HL-60 (cell line): ENCODE measurements around the gene PER1.
A peak's percentile ranks its signal among the peaks of the same experiment; 100 is the strongest.

Source experiments
- DNase-seq, 2 experiments: peaks; one replicate each; pipeline ENCODE4 v3.0.0-alpha.2; 2010 to 2020; ENCODE audit warnings: low read depth in 1 of 2, low spot score in 1 of 2
- H3K27ac ChIP-seq: fragments of 250-450 bp; sonication (Bioruptor Pico); replicated peaks from 2 replicates; pipeline ENCODE4 v1.5.1; 2020; ENCODE audit warnings: mild to moderate bottlenecking, moderate library complexity
- H3K27me3 ChIP-seq: fragments of 250-450 bp; sonication (Bioruptor Pico); 2 replicates; pipeline ENCODE4 v1.5.1; 2021; ENCODE audit warnings: mild to moderate bottlenecking, moderate library complexity; ENCODE audit not compliant: insufficient read depth, poor library complexity, severe bottlenecking
- H3K4me3 ChIP-seq: replicated peaks from 2 replicates; pipeline ENCODE4 v1.5.1; 2011; ENCODE audit warnings: mild to moderate bottlenecking, control low read depth, low read length; ENCODE audit not compliant: insufficient read depth
- CTCF ChIP-seq: IDR thresholded peaks from one replicate; pipeline ENCODE4 v1.5.1; 2011; ENCODE audit warnings: low read length, control low read depth, inconsistent platforms; ENCODE audit not compliant: insufficient read depth
- GABPA ChIP-seq: IDR thresholded peaks from 2 replicates; pipeline ENCODE4 v1.6.1; 2012; ENCODE audit warnings: low read depth
- POLR2AphosphoS5 ChIP-seq: IDR thresholded peaks from 2 replicates; pipeline ENCODE4 v1.6.1; 2012; ENCODE audit warnings: low read depth
- SPI1 ChIP-seq: IDR thresholded peaks from 2 replicates; pipeline ENCODE4 v1.6.1; 2012; ENCODE audit warnings: low read depth, mild to moderate bottlenecking, borderline replicate concordance
- long read RNA-seq: library from polyadenylated mRNA; unstranded; transcript quantifications from one replicate; pipeline ENCODE4 v2.0.0, GENCODE V29; 2020
- TF ChIP-seq, protein P1 (sequence below): IDR thresholded peaks from 2 replicates; pipeline ENCODE4 v1.6.1; 2012; ENCODE audit warnings: low read depth; ENCODE audit not compliant: insufficient replicate concordance

Gene PER1, protein sequence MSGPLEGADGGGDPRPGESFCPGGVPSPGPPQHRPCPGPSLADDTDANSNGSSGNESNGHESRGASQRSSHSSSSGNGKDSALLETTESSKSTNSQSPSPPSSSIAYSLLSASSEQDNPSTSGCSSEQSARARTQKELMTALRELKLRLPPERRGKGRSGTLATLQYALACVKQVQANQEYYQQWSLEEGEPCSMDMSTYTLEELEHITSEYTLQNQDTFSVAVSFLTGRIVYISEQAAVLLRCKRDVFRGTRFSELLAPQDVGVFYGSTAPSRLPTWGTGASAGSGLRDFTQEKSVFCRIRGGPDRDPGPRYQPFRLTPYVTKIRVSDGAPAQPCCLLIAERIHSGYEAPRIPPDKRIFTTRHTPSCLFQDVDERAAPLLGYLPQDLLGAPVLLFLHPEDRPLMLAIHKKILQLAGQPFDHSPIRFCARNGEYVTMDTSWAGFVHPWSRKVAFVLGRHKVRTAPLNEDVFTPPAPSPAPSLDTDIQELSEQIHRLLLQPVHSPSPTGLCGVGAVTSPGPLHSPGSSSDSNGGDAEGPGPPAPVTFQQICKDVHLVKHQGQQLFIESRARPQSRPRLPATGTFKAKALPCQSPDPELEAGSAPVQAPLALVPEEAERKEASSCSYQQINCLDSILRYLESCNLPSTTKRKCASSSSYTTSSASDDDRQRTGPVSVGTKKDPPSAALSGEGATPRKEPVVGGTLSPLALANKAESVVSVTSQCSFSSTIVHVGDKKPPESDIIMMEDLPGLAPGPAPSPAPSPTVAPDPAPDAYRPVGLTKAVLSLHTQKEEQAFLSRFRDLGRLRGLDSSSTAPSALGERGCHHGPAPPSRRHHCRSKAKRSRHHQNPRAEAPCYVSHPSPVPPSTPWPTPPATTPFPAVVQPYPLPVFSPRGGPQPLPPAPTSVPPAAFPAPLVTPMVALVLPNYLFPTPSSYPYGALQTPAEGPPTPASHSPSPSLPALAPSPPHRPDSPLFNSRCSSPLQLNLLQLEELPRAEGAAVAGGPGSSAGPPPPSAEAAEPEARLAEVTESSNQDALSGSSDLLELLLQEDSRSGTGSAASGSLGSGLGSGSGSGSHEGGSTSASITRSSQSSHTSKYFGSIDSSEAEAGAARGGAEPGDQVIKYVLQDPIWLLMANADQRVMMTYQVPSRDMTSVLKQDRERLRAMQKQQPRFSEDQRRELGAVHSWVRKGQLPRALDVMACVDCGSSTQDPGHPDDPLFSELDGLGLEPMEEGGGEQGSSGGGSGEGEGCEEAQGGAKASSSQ (N-terminal part only)
- long read RNA-seq, partial matches to known transcripts = 5 of 6 reads
- long read RNA-seq, other reads (novel, unspliced or antisense) = 1 of 6 reads

DNA sequence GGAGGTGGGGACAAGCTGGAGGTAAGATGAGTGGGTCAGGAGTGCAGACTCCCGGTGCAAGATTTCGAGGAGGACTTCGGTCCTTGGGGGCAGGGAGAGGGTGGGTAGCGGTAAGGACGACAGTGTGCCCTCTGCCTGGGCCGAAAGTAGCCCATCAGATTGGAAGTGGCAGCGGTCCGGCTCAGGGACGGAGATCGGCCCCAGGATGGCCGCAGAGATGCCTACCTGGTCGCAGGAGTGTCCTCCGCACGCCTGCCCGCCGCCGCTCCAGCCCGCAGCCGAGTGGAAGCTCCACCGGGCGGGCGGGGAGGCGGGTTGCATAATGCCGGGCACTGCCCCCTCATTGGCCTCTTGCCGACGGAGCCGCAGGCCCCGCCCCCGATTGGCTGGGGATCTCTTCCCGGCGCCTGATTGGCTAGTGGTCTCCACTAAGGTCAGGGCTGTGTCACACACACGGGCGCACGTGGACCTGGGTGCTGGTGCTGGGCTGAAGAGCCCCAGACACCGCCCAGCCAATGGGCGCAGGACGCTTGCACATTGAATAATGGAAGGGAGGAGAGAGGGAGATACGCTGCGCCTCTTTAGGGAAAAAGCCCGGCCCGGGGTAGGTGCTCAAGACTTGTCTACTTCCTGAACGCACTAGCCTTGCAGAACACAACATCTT, at the start of gene PER1:
PER1 (minus strand) TSS at position 293 of the 664 bp plus-strand sequence. CDS start 1,698 bp downstream, outside the sequence.
- Histone ChIP-seq H3K27me3 (no peaks in the 10 kb centered on the region), H3K4me3 (peak within 1 kb of the TSS; percentile 49), H3K27ac (peak within 1 kb of the TSS; percentile 56)
- TF ChIP-seq POLR2AphosphoS5 = no peak
- no peak for TF ChIP-seq CTCF
- no peak for TF ChIP-seq SPI1
- TF ChIP-seq, protein P1, sequence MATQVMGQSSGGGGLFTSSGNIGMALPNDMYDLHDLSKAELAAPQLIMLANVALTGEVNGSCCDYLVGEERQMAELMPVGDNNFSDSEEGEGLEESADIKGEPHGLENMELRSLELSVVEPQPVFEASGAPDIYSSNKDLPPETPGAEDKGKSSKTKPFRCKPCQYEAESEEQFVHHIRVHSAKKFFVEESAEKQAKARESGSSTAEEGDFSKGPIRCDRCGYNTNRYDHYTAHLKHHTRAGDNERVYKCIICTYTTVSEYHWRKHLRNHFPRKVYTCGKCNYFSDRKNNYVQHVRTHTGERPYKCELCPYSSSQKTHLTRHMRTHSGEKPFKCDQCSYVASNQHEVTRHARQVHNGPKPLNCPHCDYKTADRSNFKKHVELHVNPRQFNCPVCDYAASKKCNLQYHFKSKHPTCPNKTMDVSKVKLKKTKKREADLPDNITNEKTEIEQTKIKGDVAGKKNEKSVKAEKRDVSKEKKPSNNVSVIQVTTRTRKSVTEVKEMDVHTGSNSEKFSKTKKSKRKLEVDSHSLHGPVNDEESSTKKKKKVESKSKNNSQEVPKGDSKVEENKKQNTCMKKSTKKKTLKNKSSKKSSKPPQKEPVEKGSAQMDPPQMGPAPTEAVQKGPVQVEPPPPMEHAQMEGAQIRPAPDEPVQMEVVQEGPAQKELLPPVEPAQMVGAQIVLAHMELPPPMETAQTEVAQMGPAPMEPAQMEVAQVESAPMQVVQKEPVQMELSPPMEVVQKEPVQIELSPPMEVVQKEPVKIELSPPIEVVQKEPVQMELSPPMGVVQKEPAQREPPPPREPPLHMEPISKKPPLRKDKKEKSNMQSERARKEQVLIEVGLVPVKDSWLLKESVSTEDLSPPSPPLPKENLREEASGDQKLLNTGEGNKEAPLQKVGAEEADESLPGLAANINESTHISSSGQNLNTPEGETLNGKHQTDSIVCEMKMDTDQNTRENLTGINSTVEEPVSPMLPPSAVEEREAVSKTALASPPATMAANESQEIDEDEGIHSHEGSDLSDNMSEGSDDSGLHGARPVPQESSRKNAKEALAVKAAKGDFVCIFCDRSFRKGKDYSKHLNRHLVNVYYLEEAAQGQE = no peak
- no peak for TF ChIP-seq GABPA
- peak; percentile 82 to 88 for DNase-seq

- Histone ChIP-seq H3K27ac (no peak overlapping the region), H3K27me3 (no peaks in the 10 kb centered on the region), H3K4me3 (no peak overlapping the region)
- peak in 1 of 2 experiments; percentile 64 for DNase-seq
- TF ChIP-seq, protein P1 = no peak
- no peak for TF ChIP-seq SPI1
- no peak for TF ChIP-seq POLR2AphosphoS5
- no peak for TF ChIP-seq GABPA
- TF ChIP-seq CTCF = no peak
Measured at GRCh38 chr17:8192070-8192815, 40.0 kb upstream of the PER1 start.

- Histone ChIP-seq H3K27me3 (no peaks in the 10 kb centered on the region), H3K4me3 (no peak overlapping the region), H3K27ac (peak overlapping the region; percentile 49)
- DNase-seq = no peak
- TF ChIP-seq POLR2AphosphoS5 = no peak
- TF ChIP-seq GABPA = no peak
- TF ChIP-seq, protein P1 = no peak
- TF ChIP-seq SPI1 = no peak
- no peak for TF ChIP-seq CTCF
Measured at GRCh38 chr17:8190506-8190905, 38.3 kb upstream of the PER1 start.
